ENCODE results near the gene ETV4. TPM values are rescaled to one million over a fixed set of nuclear protein-coding genes. Genes with fewer than 3 reads are reported as not detected.

Gene ETV4
- 1.1 and 5.9 TPM in 2 replicates for total RNA-seq (ENCODE audit: low replicate concordance)

DNA sequence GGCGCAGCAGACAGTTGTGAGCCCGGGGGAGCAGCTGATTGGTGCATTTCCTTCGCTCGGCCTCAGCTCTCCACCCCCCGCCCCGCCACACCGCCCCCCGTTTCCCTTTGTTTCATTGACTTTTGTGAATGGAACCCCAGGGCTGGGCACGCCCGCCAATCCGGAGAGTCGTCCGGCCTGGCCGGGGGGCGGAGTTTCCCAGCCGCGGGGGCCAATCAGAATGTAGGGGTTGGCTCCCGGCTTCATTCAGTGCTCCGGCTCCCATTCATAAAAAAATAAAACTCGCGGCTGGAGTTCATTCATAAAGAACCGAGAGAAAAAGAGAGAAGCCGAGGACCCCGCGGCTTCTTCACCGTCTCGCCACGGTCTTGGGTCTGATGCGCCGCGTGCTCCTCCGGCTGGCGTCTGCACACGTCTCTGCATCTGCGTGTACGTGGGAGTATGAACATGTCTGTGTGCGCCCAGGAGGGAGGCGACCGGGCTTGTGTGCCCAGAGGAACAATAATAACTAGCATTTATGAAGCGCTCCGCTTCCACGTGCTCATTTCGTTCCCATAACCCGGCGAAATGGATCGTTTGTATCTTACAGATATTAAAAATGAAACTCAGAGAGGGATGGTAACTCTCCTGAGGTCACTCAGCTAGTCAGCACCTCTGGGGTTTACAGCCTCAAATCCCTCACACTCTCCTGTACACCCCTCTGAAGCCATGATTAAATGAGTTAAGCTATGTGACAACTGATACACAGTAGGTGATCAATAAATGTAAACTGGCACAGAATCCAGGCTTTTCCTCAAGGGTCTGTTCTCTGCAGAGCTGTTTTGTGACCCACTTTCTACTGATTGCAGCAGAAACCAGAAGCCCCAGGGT is at the start of gene ETV4:
ETV4 (minus strand) TSS at position 22 of the 870 bp plus-strand sequence. CDS start 723 bp downstream, outside the sequence.
- Histone ChIP-seq H3K4me2 (peak within 1 kb of the TSS; percentile 95), H2AFZ (replicated peaks) (peak within 1 kb of the TSS; percentile 68), H3K27ac (no peak within 1 kb of the TSS), H3K36me3 (no peaks in the 10 kb centered on the region), H3K4me1 (peaks cover 25% of the 10 kb centered on the region), H3K9ac (no peak within 1 kb of the TSS), H3F3A (ENCODE audit: low read depth) (peaks cover 23% of the 10 kb centered on the region), H4K20me1 (ENCODE audit: low read depth) (peaks cover 26% of the 10 kb centered on the region), H3K27me3 (peaks cover 79% of the 10 kb centered on the region), H3K4me3 (peak within 1 kb of the TSS; percentile 52), H3K9me3 (ENCODE audit: low read depth) (no peaks in the 10 kb centered on the region), H3K79me2 (ENCODE audit: low read depth) (no peaks in the 10 kb centered on the region)
- Mint-ChIP-seq H3K9me3 (no peaks in the 10 kb centered on the region), H3K4me1 (peaks cover 63% of the 10 kb centered on the region), H3K27ac (no peak within 1 kb of the TSS), H3K36me3 (no peaks in the 10 kb centered on the region), H3K4me3 (peak within 1 kb of the TSS; percentile 97), H3K27me3 (ENCODE audit: insufficient read depth, low read depth) (peaks cover 25% of the 10 kb centered on the region)
- DNase-seq (ENCODE audit: low spot score) = peak; percentile 96
- TF ChIP-seq EZH2 (IDR thresholded peaks at IDR 0.05) (peak; percentile 49), EZH2phosphoT487 (IDR thresholded peaks at IDR 0.05) (peak; percentile 58)
- TF ChIP-seq, protein P1, sequence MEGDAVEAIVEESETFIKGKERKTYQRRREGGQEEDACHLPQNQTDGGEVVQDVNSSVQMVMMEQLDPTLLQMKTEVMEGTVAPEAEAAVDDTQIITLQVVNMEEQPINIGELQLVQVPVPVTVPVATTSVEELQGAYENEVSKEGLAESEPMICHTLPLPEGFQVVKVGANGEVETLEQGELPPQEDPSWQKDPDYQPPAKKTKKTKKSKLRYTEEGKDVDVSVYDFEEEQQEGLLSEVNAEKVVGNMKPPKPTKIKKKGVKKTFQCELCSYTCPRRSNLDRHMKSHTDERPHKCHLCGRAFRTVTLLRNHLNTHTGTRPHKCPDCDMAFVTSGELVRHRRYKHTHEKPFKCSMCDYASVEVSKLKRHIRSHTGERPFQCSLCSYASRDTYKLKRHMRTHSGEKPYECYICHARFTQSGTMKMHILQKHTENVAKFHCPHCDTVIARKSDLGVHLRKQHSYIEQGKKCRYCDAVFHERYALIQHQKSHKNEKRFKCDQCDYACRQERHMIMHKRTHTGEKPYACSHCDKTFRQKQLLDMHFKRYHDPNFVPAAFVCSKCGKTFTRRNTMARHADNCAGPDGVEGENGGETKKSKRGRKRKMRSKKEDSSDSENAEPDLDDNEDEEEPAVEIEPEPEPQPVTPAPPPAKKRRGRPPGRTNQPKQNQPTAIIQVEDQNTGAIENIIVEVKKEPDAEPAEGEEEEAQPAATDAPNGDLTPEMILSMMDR (IDR thresholded peaks at IDR 0.05) = no peak

DNA sequence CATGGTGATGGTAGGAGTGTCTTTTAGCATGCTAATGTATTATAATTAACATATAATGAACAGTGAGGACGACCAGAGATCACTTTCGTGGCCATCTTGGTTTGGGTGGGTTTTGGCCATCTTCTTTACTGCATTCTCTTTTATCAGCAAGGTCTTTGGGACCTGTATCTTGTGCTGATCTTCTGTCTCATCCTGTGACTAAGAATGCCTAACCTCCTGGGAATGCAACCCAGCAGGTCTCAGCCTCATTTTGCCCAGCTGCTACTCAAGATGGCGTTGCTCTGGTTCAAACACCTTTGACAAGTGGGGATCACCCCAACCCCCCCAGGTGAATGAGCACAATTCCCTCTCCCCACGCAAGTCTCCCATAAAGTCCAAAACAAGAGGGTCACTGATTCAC is 49.3 kb upstream of the ETV4 start:
- H3K36me3 ChIP-seq = no peaks in the 10 kb centered on the region
- H3K4me3 ChIP-seq = no peak overlapping the region
- DNase-seq (ENCODE audit: low spot score) = no peak
- Mint-ChIP-seq H3K9me3 (no peaks in the 10 kb centered on the region), H3K4me1 (peaks cover 46% of the 10 kb centered on the region), H3K36me3 (no peaks in the 10 kb centered on the region), H3K27me3 (ENCODE audit: insufficient read depth, low read depth) (peaks cover 11% of the 10 kb centered on the region), H3K4me3 (no peak overlapping the region), H3K27ac (no peak overlapping the region)
- H3F3A ChIP-seq (ENCODE audit: low read depth) = peaks cover 7% of the 10 kb centered on the region
- H3K9me3 ChIP-seq (ENCODE audit: low read depth) = no peaks in the 10 kb centered on the region
- H3K27ac ChIP-seq = no peak overlapping the region
- peaks cover 12% of the 10 kb centered on the region for H3K4me1 ChIP-seq
- no peaks in the 10 kb centered on the region for H3K79me2 ChIP-seq (ENCODE audit: low read depth)
- no peaks in the 10 kb centered on the region for H4K20me1 ChIP-seq (ENCODE audit: low read depth)
- no peak overlapping the region for H2AFZ ChIP-seq (replicated peaks)
- H3K9ac ChIP-seq = no peak overlapping the region
- H3K27me3 ChIP-seq = no peaks in the 10 kb centered on the region
- TF ChIP-seq, protein P1 (IDR thresholded peaks at IDR 0.05) = no peak
- no peak for TF ChIP-seq EZH2 (IDR thresholded peaks at IDR 0.05)
- TF ChIP-seq EZH2phosphoT487 (IDR thresholded peaks at IDR 0.05) = no peak
- H3K4me2 ChIP-seq = no peak overlapping the region

DNA sequence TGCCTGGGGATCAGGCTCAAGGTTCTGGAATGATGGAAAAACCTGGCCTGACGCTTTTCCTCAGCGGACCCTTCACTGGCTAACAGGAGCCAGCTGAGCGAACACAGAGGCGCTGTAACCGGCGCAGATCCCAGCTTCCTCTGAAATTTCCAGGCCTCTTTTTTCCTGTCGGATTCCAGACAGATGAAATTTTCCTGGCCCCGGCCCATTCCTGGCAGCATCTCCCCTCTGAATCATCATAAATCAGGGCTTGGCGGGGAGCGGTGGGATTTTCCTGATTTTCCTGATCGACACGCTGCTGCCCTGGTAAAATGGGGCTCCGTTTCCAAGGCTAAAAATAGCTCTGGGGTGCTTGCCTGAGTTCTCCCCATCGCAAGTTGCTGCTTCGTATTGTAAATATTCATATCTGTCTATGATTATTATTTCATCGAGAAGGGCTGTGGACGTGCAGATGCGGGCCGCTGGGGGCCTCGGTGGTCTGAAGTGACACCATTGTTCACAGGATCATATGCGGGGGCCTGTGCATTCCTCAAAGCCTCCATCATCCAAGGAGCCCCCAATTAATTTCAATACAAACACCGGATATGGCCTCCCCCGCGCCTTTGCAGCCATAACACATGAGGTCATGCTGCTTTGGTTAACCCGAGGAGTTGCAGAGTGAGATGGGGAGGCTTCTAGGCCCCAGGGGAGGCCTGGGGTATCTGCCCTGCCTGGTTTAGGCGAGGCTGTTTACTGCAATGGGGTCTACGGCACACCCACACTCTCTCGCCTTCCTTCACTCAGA is 45.8 kb upstream of the ETV4 start:
- Mint-ChIP-seq H3K9me3 (peaks cover 10% of the 10 kb centered on the region), H3K27ac (peak overlapping the region; percentile 68), H3K4me1 (peaks cover 25% of the 10 kb centered on the region), H3K4me3 (no peak overlapping the region), H3K36me3 (no peaks in the 10 kb centered on the region), H3K27me3 (ENCODE audit: insufficient read depth, low read depth) (peaks cover 12% of the 10 kb centered on the region)
- H3K4me3 ChIP-seq = no peak overlapping the region
- TF ChIP-seq EZH2 (IDR thresholded peaks at IDR 0.05) (no peak), EZH2phosphoT487 (IDR thresholded peaks at IDR 0.05) (no peak)
- TF ChIP-seq, protein P1 (IDR thresholded peaks at IDR 0.05) = no peak
- no peaks in the 10 kb centered on the region for H3K79me2 ChIP-seq (ENCODE audit: low read depth)
- no peaks in the 10 kb centered on the region for H3K27me3 ChIP-seq
- peak; percentile 15 for DNase-seq (ENCODE audit: low spot score)
- H3F3A ChIP-seq (ENCODE audit: low read depth) = no peaks in the 10 kb centered on the region
- no peak overlapping the region for H3K4me2 ChIP-seq
- no peak overlapping the region for H3K9ac ChIP-seq
- no peaks in the 10 kb centered on the region for H3K36me3 ChIP-seq
- no peaks in the 10 kb centered on the region for H3K9me3 ChIP-seq (ENCODE audit: low read depth)
- H3K27ac ChIP-seq = no peak overlapping the region
- no peak overlapping the region for H2AFZ ChIP-seq (replicated peaks)
- no peaks in the 10 kb centered on the region for H4K20me1 ChIP-seq (ENCODE audit: low read depth)
- H3K4me1 ChIP-seq = peaks cover 3% of the 10 kb centered on the region

Data from neural progenitor cell (in vitro differentiated cells).